Neural progenitor cell (in vitro differentiated cells): ENCODE results near the gene GPA33. TPM values are rescaled to one million over a fixed set of nuclear protein-coding genes. Genes with fewer than 3 reads are reported as not detected.

Experiments
- DNase-seq: peaks from one replicate; pipeline ENCODE4 v3.0.0-alpha.2; 2016; ENCODE audit warnings: low spot score
- H2AFZ ChIP-seq: fragments of 200-600 bp; sonication (generic); replicated peaks from 2 replicates; pipeline ENCODE4 v1.6.1; 2016; ENCODE audit warnings: antibody characterized with exemption
- H3F3A ChIP-seq: fragments of 200-600 bp; sonication (generic); 2 replicates; pipeline ENCODE4 v1.6.1; 2016; ENCODE audit warnings: antibody characterized with exemption, low read depth
- H3K27ac ChIP-seq: fragments of 200-600 bp; sonication (generic); 2 replicates; pipeline ENCODE4 v1.5.1; 2016; ENCODE audit warnings: mild to moderate bottlenecking
- H3K27me3 ChIP-seq: fragments of 200-600 bp; sonication (generic); 2 replicates; pipeline ENCODE4 v1.6.1; 2016; ENCODE audit warnings: mild to moderate bottlenecking, moderate library complexity
- H3K36me3 ChIP-seq: fragments of 200-600 bp; sonication (generic); 2 replicates; pipeline ENCODE4 v1.5.1; 2016
- H3K4me1 ChIP-seq: fragments of 200-600 bp; sonication (generic); 2 replicates; pipeline ENCODE4 v1.6.1; 2016; ENCODE audit warnings: mixed run types
- H3K4me2 ChIP-seq: fragments of 200-600 bp; sonication (generic); 2 replicates; pipeline ENCODE4 v1.6.1; 2016
- H3K4me3 ChIP-seq: fragments of 200-600 bp; sonication (generic); 2 replicates; pipeline ENCODE4 v1.5.1; 2016
- H3K79me2 ChIP-seq: fragments of 200-600 bp; sonication (generic); 2 replicates; pipeline ENCODE4 v1.6.1; 2016; ENCODE audit warnings: low read depth
- H3K9ac ChIP-seq: fragments of 200-600 bp; sonication (generic); 2 replicates; pipeline ENCODE4 v1.6.1; 2016
- H3K9me3 ChIP-seq: fragments of 200-600 bp; sonication (generic); 2 replicates; pipeline ENCODE4 v1.5.1; 2016; ENCODE audit warnings: low read depth
- H4K20me1 ChIP-seq: fragments of 200-600 bp; sonication (generic); 2 replicates; pipeline ENCODE4 v1.6.1; 2016; ENCODE audit warnings: low read depth
- H3K27ac Mint-ChIP-seq: 3 replicates; pipeline ENCODE4 v1.8.0; 2021; ENCODE audit warnings: mixed read lengths
- H3K27me3 Mint-ChIP-seq: 2 replicates; pipeline ENCODE4 v1.8.0; 2022; ENCODE audit warnings: low read depth, mild to moderate bottlenecking, inconsistent platforms, moderate library complexity, mixed read lengths; ENCODE audit not compliant: insufficient read depth
- H3K36me3 Mint-ChIP-seq: 3 replicates; pipeline ENCODE4 v1.8.0; 2021; ENCODE audit warnings: mixed read lengths
- H3K4me1 Mint-ChIP-seq: 3 replicates; pipeline ENCODE4 v1.8.0; 2021; ENCODE audit warnings: mixed read lengths
- H3K4me3 Mint-ChIP-seq: 3 replicates; pipeline ENCODE4 v1.8.0; 2021; ENCODE audit warnings: mild to moderate bottlenecking, moderate library complexity, mixed read lengths
- H3K9me3 Mint-ChIP-seq: 3 replicates; pipeline ENCODE4 v1.8.0; 2020; ENCODE audit warnings: mixed read lengths
- EZH2 ChIP-seq: fragments of 200-600 bp; sonication (generic); IDR thresholded peaks from 2 replicates; pipeline ENCODE4 v1.6.1; 2017; ENCODE audit warnings: antibody characterized with exemption, mild to moderate bottlenecking, moderate library complexity
- EZH2phosphoT487 ChIP-seq: fragments of 200-600 bp; sonication (generic); IDR thresholded peaks from 2 replicates; pipeline ENCODE4 v1.6.1; 2017; ENCODE audit warnings: antibody characterized with exemption
- total RNA-seq: library from RNA; depleted of rRNA; stranded (reverse); fragments of >200 nt; gene quantifications from 2 replicates; pipeline ENCODE4 v1.2.3, GENCODE V29; 2015; ENCODE audit warnings: low replicate concordance
- TF ChIP-seq, protein P1 (sequence below): fragments of 200-600 bp; sonication (generic); IDR thresholded peaks from 2 replicates; pipeline ENCODE4 v1.5.1; 2017; ENCODE audit warnings: antibody characterized with exemption, mild to moderate bottlenecking

Gene GPA33
- total RNA-seq, 1 donor from 2014 or later: 0.52 TPM

GRCh38 chr1:167094690-167095089 is 4.5 kb upstream of the GPA33 start:
- Mint-ChIP-seq H3K4me1 (peaks cover 13% of the 10 kb centered on the region), H3K4me3 (no peak overlapping the region), H3K36me3 (peaks cover 2% of the 10 kb centered on the region), H3K27me3 (peaks cover 2% of the 10 kb centered on the region), H3K9me3 (peaks cover 8% of the 10 kb centered on the region), H3K27ac (no peak overlapping the region)
- Histone ChIP-seq H3K4me1 (peaks cover 9% of the 10 kb centered on the region), H3K79me2 (no peaks in the 10 kb centered on the region), H3K9me3 (no peaks in the 10 kb centered on the region), H3K36me3 (no peaks in the 10 kb centered on the region), H2AFZ (no peak overlapping the region), H3K27me3 (no peaks in the 10 kb centered on the region), H3K9ac (no peak overlapping the region), H3K27ac (no peak overlapping the region), H3F3A (no peaks in the 10 kb centered on the region), H4K20me1 (no peaks in the 10 kb centered on the region), H3K4me3 (no peak overlapping the region), H3K4me2 (no peak overlapping the region)
- TF ChIP-seq EZH2: no peak
- no peak for TF ChIP-seq EZH2phosphoT487
- TF ChIP-seq, protein P1, sequence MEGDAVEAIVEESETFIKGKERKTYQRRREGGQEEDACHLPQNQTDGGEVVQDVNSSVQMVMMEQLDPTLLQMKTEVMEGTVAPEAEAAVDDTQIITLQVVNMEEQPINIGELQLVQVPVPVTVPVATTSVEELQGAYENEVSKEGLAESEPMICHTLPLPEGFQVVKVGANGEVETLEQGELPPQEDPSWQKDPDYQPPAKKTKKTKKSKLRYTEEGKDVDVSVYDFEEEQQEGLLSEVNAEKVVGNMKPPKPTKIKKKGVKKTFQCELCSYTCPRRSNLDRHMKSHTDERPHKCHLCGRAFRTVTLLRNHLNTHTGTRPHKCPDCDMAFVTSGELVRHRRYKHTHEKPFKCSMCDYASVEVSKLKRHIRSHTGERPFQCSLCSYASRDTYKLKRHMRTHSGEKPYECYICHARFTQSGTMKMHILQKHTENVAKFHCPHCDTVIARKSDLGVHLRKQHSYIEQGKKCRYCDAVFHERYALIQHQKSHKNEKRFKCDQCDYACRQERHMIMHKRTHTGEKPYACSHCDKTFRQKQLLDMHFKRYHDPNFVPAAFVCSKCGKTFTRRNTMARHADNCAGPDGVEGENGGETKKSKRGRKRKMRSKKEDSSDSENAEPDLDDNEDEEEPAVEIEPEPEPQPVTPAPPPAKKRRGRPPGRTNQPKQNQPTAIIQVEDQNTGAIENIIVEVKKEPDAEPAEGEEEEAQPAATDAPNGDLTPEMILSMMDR: no peak
- DNase-seq: no peak

GRCh38 chr1:167093846-167094516 is 3.8 kb upstream of the GPA33 start, which contains the start of gene STYXL2:
Gene STYXL2, plus strand, starts transcription at chr1:167094075. Its CDS starts 775 bp downstream, at chr1:167094850.
- peak within 1 kb of the TSS; percentile 14 for H3K4me3 Mint-ChIP-seq
- H3K4me1 Mint-ChIP-seq: peaks cover 13% of the 10 kb centered on the region
- TF ChIP-seq, protein P1: no peak
- TF ChIP-seq EZH2 (no peak), EZH2phosphoT487 (no peak)
- peaks cover 2% of the 10 kb centered on the region for H3K27me3 Mint-ChIP-seq
- no peak within 1 kb of the TSS for H3K4me3 ChIP-seq
- peaks cover 2% of the 10 kb centered on the region for H3K36me3 Mint-ChIP-seq
- H3K9me3 Mint-ChIP-seq: peaks cover 10% of the 10 kb centered on the region
- H4K20me1 ChIP-seq: no peaks in the 10 kb centered on the region
- H3K27me3 ChIP-seq: no peaks in the 10 kb centered on the region
- no peaks in the 10 kb centered on the region for H3F3A ChIP-seq
- DNase-seq: no peak
- peak within 1 kb of the TSS; percentile 88 for H2AFZ ChIP-seq
- H3K79me2 ChIP-seq: no peaks in the 10 kb centered on the region
- no peaks in the 10 kb centered on the region for H3K9me3 ChIP-seq
- no peak within 1 kb of the TSS for H3K27ac Mint-ChIP-seq
- H3K9ac ChIP-seq: no peak within 1 kb of the TSS
- H3K4me1 ChIP-seq: peaks cover 9% of the 10 kb centered on the region
- H3K27ac ChIP-seq: no peak within 1 kb of the TSS
- H3K4me2 ChIP-seq: no peak within 1 kb of the TSS
- H3K36me3 ChIP-seq: no peaks in the 10 kb centered on the region

DNA sequence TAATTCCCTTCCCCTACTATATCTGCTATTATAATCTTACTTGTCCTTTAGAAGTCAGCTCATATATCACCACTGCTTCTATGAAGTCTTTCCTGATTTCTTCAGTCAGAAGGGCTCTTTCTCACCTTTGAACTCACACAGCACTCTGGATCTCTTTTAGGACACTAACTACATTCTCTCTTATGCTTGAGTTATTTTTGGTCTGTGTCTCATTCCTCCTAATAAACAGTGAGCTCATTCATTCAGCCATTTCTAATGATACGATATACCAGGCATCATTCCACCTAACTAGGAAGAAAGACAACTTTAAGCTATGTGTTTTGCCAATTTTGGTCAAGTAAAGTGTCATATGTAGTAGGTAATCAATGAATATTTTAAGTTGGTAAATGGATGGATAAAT is 2.5 kb upstream of the GPA33 start:
- TF ChIP-seq, protein P1: no peak
- no peak for TF ChIP-seq EZH2
- no peak for TF ChIP-seq EZH2phosphoT487
- DNase-seq: no peak
- no peak overlapping the region for H3K4me3 ChIP-seq
- H3K4me1 ChIP-seq: peaks cover 9% of the 10 kb centered on the region
- H3K27ac ChIP-seq: no peak overlapping the region
- H4K20me1 ChIP-seq: no peaks in the 10 kb centered on the region
- no peaks in the 10 kb centered on the region for H3K79me2 ChIP-seq
- peaks cover 13% of the 10 kb centered on the region for H3K4me1 Mint-ChIP-seq
- peaks cover 2% of the 10 kb centered on the region for H3K27me3 Mint-ChIP-seq
- peak overlapping the region; percentile 14 for H3K4me3 Mint-ChIP-seq
- no peaks in the 10 kb centered on the region for H3K36me3 ChIP-seq
- no peak overlapping the region for H3K4me2 ChIP-seq
- H3K9me3 ChIP-seq: no peaks in the 10 kb centered on the region
- no peaks in the 10 kb centered on the region for H3F3A ChIP-seq
- H3K27ac Mint-ChIP-seq: no peak overlapping the region
- H3K9me3 Mint-ChIP-seq: peaks cover 8% of the 10 kb centered on the region
- no peaks in the 10 kb centered on the region for H3K36me3 Mint-ChIP-seq
- no peaks in the 10 kb centered on the region for H3K27me3 ChIP-seq
- no peak overlapping the region for H3K9ac ChIP-seq
- H2AFZ ChIP-seq: no peak overlapping the region
